NT2/D1 (cell line): ENCODE data around the gene NELL2.

Experiments
- SUZ12 ChIP-seq: IDR thresholded peaks from 2 replicates; pipeline ENCODE4 v1.6.1; 2011; ENCODE audit not compliant: insufficient read length, insufficient read depth; ENCODE audit errors: extremely low read depth
- YY1 ChIP-seq: IDR thresholded peaks from 2 replicates; pipeline ENCODE4 v1.6.1; 2011; ENCODE audit not compliant: insufficient read length, insufficient read depth

DNA sequence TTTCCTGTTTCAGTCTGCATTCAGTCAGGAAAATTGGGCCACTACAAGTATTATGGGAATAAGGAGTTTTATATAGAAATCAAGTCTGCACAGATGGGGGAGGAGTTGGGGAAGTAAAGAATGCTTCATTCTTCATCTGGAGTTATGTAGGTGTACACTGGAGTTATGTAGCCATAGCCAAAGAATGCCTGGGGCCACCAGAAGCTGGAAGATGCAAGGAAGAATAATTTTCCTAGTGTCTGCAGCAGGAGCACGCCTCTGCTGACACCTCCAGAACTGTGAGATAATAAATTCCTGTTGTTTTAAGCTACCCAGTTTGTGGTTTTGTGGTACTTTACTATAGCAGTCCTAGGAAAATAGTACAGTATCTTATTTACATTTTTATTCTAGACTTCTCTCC lies 333.4 kb downstream of the NELL2 start:
- TF ChIP-seq YY1 (no peak), SUZ12 (no peak)
